ENCODE data around the gene OR2C1. TPM values are rescaled to one million over a fixed set of nuclear protein-coding genes. Genes with fewer than 3 reads are reported as not detected.

Gene OR2C1
- polyA plus RNA-seq, 1 donor from 2014 or later, result not detected

Other genes with a start within 250 kb of the OR2C1 start
- not detected for gene ZNF205, start 243.3 kb upstream of the OR2C1 start, polyA plus RNA-seq
- gene ZNF213, start 220.9 kb upstream of the OR2C1 start, polyA plus RNA-seq, result 1.9 TPM
- not detected for gene OR1F1, start 167.7 kb upstream of the OR2C1 start, polyA plus RNA-seq
- gene ZNF200, start 120.7 kb upstream of the OR2C1 start, polyA plus RNA-seq, result 8.3 TPM
- gene MEFV, start 99.3 kb upstream of the OR2C1 start, polyA plus RNA-seq, result not detected
- 61.3 TPM for gene ZNF263, start 72.4 kb upstream of the OR2C1 start, polyA plus RNA-seq
- 4.4 TPM for gene TIGD7, start 50.5 kb upstream of the OR2C1 start, polyA plus RNA-seq
- gene ZNF75A, start 50.4 kb upstream of the OR2C1 start, polyA plus RNA-seq, result 27.1 TPM
- gene ZSCAN32, start 45.1 kb downstream of the OR2C1 start, polyA plus RNA-seq, result 16.9 TPM
- gene ZNF174, start 45.3 kb downstream of the OR2C1 start, polyA plus RNA-seq, result 15.5 TPM
- gene ZNF597, start 87.6 kb downstream of the OR2C1 start, polyA plus RNA-seq, result 1.0 TPM
- gene NAA60, start 87.8 kb downstream of the OR2C1 start, polyA plus RNA-seq, result 36.5 TPM
- gene C16orf90, start 139.6 kb downstream of the OR2C1 start, polyA plus RNA-seq, result not detected
- gene CLUAP1, start 145.1 kb downstream of the OR2C1 start, polyA plus RNA-seq, result 3.9 TPM
- gene NLRC3, start 221.5 kb downstream of the OR2C1 start, polyA plus RNA-seq, result 19.8 TPM

All from IgD-negative memory B cell (primary cell).